Measurements from ENCODE around the gene SECTM1.
A peak's percentile ranks its signal among the peaks of the same experiment; 100 is the strongest.

SECTM1 gene

GRCh38 chr17:82298538-82299421, 34.8 kb downstream of the SECTM1 start:
- peak; percentile 25 for DNase-seq (ENCODE audit: low spot score)

DNA sequence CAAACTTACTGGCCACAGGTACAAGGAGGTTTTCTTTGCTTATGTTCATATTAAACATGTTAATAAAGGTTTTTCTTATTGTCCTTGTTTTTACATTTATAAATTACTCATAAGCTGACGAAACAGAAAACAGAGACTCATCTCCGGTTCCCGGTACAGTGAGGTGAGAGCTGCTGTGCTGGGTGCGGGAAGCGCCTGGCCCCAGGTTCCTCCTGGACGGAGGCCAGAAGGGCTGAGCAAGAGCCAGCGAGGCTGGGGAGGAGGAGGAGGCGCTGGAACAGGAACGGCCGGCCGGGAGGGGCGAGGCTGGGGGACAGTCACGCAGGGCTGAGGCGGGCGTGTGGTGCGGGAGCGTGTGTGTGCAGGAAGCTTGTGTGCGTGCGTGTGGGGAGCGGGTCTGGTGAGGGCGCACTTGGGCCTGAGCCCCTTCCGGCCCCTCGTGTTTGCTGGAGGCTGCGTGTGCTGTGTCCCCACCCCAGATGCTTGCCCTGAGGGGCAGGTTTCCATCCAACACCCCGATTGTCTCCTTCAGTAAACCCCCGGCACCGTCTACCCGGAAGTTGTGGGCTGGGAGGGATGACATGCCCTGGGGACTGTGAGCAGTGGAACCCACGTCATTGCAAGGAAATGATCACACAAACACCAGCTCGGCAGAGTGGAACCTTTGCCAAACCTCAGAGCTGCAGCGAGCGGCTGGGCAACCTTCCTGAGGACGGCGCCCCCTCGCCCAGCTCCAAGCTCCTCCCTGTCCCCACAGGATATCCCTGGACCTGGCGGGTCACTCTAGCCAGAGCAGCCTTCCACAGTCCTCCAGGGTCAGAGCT, 35.6 kb downstream of the SECTM1 start:
- DNase-seq (ENCODE audit: low spot score), result peak; percentile 96

DNA sequence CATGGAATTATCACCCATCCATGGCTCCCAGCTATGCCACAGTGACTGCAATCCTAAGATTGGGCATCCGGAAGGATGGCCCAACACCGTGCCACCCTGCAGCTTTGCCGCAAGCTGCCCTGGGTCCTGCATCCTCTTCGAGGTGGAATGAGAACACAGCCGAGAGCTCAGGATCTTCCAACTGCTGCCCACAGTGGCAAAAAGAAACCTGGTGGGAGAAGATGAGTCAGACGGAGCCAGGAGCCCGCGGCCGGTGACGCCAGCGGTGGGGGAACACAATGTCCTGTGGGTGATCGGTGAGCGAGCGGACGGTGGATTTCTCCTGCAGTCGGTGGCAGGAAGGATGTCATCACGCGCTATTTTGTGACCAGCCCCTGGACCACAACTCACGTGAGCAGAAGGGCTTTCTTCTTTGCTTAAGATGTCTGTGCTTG, 36.3 kb downstream of the SECTM1 start:
- no peak for DNase-seq (ENCODE audit: low spot score)

DNA sequence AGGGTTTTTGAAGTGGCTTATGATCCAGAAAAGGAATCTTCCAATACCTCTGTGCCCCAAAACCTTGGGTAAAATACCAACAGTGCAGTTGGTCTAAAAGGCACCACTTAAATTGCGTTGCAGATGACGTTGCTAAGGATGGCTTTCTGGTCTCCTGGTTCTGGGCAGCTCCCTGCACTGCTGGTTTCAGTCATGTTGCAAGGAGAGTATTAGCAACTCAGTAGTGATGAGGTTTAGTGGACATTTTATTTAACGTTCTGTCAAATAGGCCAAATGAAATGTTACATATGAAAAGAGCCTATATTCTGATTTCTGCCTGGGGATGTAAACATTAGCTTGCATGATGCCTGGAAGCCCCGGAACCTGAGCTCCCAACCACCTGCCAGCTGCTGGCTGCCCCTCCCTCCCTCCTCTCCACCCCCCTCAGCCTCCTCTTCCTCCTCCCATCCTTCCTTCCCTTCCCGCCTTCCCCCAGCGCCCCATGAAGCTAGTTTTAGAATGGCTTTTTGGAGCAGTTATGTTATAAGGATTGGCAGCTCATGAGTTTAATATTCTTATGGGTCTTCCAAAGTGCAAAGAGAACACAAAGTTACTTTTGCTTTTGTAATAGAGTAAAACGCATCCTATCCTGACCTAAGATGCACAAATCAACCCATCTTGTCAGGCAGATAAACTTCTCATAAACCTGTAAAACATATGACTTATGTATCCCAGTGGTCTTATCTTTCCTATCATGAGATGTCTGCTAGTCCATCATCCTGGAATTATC, 36.9 kb downstream of the SECTM1 start:
- DNase-seq (ENCODE audit: low spot score), result no peak

DNA sequence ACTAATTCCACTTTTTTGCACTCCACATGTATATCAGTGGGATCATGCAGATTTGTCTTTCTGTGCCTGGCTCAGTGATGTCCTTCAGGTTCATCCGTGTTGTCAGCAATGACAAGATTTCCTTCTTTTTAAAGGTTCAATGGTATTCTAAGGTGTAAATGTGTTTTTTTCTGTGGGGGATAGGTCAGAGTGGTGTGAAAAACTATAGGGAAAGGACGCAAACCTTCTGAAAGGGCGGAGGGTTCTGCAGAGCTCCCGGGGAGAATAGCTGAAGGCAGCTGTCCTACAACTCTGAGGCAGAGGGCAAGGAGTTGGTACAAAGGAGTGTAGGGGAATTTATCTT, 38.1 kb downstream of the SECTM1 start:
- no peak for DNase-seq (ENCODE audit: low spot score)

- DNase-seq (ENCODE audit: low spot score), result no peak
Observed at GRCh38 chr17:82294064-82294773, 39.3 kb downstream of the SECTM1 start.

DNA sequence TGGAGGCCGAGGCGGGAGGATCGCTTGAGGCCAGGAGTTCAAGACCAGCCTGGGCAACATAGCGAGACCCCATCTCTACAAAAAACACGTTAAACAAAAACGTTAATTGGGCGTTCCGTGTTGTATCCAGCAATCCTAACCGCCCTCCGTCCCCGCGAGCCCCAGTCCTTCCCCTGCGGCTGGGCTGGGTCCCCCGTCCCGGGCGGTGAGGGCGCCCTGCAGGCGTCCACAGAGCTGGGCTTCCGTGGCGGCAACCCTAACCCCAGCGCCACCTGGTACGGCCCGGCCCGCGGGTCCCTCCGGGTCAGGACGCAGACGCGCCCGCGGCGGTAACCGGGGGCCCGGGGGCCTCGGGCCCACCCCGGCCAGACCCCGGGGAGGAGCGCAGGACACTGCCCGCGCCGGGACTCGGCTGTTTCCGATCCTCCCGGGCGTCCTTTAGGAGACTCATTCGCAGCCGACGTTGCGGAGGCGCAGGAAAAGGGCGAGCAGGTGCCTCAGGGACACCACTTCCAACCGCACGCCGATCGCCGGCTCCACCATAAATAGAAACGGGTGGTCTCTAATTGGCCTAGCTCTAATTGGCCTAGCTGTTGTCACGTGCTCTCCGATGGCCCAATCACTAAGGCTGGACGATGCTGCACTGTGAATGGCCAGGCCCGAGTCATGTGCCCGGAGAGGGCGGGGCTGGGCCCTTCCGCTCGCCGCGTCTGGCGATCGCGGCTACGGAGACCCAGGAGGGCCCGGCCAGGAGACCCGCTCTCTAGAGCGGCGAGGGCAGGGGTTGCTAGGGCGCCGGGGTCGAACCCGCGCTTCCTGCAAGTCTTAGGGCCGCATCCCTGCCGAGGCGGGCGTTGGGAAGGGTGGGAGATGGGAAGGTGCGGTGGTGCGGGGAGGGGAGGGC, 41.1 kb downstream of the SECTM1 start:
- peak; percentile 100 for DNase-seq (ENCODE audit: low spot score)

GRCh38 chr17:82291582-82292250, 41.9 kb downstream of the SECTM1 start:
- DNase-seq (ENCODE audit: low spot score), result no peak

DNA sequence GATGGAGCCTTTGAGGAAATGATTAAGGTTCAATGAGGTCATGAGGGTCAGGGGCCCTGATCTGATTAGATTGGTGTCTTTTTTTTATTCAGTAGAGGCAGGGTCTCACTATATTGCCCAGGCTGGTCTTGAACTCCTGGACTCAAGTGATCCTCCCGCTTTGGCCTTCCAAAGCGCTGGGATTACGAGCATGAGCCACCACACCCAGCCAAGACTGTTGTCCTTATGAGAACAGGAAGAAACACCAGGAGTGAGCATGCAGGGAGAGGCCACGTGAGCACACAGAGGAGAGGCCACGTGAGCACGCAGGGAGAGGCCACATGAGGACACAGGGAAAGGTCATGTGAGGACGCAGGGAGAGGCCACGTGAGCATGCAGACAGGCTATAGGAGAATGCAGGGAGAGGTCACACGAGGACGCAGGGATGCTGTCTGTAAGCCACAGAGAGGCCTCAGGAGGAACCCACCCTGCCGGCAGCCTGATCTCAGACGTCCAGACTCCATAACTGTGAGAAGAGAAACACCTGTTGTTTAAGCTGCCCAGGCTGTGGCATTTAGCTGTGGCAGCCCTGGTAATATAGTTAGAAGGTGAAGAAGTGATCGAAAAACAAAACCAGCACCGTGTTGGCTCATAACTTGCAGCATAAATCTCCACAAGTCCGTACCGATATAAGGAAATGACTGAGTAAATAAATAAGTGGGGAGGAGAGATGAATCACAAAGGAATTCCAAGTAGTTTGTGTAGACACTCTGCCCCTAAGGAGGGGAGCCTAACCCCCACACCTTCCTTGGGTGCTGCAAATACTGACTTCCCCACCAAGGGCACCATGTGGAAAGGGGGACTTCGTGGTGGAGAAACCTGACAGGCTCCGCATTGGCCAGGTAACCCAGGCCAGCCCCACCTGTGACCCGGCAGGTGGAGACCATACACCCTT, 45.4 kb downstream of the SECTM1 start:
- DNase-seq (ENCODE audit: low spot score), result peak; percentile 71

GRCh38 chr17:82287013-82287867, 46.3 kb downstream of the SECTM1 start:
- DNase-seq (ENCODE audit: low spot score), result no peak

- DNase-seq (ENCODE audit: low spot score), result no peak
Observed at GRCh38 chr17:82285141-82285540, 48.4 kb downstream of the SECTM1 start.

DNA sequence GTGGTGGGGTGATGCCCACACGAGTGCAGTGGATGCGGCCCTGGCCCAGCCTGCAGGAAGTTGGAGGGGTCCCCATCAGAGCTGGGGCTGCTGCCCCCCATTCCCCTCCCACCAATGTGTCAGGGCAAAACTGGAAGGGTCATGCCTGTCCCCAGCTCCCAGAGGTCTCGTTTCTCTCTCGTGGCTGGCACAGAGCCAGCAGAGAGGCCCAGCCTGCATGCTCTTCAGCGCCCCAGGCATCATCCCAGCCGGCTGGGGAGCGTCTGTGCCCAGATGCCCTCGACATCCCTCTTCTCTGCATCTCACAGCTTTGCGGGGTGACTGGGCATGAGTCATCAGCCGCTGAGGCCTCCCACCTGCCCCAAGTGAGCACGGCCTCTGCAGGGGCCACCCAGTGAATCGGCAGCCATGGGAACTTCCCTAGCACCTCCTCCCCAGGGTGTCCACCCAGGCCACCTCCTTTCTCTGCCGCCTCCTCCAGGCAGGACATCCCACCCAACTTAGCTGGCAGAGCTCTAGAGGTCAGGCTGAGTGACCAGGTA, 50.3 kb downstream of the SECTM1 start:
- peak; percentile 72 for DNase-seq (ENCODE audit: low spot score)

DNA sequence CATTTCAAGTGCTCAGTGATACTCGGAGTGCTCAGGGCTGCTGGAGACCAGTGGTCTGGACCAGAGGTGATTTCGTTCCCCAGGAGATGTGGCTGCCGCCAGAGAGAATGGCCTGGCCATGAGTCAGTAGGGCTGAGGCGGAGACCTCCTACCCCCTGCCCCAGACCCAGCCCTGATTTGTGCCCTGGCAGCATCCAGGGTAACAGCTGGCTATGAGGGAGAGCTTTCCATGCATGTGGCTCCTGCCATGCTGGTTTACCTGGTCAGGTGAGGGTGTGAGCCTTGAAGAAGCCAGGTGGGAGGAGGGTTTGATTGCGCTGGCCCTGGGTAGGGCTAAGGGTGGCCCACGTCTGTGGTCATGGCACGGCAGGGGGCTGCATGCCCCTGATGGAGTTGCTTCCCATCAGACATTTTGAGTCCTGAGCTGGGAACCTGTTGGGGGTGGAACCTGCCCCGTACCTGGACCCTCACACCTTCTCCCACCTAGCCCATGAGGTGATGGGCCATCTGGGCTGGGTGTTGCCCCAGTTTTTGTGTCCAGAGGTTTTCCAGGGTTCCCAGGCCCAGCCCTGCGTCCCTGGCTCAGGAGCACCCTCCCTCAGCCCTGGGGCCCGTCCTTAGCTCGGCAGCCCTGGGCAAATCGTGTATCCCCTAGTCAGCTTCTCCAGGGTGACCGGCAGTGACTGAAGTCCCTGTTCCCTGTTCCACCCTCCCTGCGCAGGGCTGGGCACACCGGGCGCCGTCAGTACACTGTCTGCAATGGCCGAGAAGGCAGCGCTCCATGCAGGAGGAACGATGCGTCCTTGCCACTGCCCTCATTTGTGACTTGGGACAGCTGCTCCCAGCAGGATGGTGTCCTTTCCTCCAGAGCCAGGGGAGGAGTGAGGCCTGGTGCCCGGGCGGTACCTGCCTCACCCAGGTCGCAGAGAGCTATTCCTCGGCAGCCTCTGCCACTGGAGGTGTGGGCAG, 51.0 kb downstream of the SECTM1 start:
- DNase-seq (ENCODE audit: low spot score), result no peak

GRCh38 chr17:82281502-82282238, 51.9 kb downstream of the SECTM1 start:
- no peak for DNase-seq (ENCODE audit: low spot score)

DNA sequence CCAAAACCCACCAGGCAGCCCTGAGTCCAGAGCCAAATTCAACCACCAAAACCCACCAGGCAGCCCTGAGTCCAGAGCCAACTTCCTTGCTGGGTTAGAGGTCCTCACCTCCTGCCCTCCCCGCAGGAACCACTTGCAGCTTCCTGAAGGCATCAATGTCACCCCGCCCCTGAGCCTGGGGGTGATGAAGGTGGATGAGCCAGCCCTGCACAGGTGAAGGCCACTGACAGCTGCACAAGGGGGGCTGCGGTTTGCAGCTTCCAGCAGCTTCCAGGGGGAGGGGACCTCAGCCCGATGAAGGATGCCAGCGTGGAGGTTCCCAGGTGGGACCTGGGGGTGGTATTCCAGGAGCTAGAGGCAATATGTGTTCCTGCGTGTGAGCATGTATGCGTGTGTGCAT, 52.5 kb downstream of the SECTM1 start:
- DNase-seq (ENCODE audit: low spot score), result no peak

DNA sequence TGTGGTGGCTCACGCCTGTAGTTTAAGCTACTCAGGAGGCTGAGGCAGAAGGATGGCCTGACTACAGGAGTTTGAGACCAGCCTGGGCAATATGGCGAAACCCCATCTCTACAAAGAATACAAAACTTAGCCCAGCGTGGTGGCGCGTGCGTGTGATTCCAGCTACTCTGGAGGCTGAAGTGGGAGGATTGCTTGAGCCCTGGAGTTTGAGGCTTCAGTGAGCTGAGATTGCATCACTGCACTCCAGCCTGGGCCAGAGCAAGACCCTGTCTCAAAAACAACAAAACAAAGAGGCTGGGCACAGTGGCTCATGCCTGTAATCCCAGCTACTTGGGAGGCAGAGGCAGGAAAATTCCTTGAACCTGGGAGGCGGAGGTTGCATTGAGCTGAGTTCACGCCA, 53.0 kb downstream of the SECTM1 start:
- no peak for DNase-seq (ENCODE audit: low spot score)
